ENCODE results near the gene MAPK8IP3.

DNA sequence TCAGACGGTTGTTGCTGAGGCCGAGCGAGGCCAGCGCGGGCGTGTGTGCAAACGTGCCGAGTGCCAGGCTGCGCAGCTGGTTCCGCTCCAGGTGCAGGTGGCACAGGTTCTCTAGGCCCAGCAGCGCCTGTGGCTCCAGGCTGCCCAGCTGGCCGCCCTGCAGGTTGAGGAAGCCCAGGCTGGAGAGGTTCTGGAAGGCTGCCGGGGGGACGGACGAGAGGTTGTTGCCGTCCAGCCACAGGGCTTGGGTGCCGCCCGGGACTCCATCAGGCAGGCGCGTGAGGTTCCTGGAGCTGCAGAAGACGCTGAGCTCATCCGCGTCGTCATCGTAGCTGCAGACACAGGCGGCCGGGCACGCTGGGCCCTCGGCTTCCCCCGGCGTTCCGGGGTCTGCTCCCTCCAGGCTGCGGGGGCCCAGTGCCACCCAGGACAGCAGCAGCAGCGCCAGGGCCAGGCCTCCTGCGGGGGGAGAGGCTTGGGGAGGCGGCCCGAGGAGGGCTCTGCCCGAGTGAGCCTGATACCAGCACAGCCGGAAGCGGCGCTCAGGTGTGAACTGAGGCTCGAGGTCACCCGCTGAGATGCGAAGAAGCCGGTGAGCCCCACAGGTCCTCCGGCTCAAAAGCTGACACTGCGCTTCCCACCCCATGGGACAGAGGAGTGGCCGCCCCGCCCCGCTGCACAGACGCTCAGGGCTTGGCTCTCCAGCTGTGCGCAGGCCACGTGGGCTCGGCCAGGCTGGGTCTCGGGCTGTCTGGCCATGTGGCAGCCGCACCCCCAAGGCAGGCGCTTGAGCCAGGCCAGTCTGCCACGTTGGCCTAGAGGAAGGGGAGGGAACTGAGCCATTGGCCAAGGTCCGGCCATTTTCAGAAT, 86.2 kb downstream of the MAPK8IP3 start:
- TF ChIP-seq, protein P1, sequence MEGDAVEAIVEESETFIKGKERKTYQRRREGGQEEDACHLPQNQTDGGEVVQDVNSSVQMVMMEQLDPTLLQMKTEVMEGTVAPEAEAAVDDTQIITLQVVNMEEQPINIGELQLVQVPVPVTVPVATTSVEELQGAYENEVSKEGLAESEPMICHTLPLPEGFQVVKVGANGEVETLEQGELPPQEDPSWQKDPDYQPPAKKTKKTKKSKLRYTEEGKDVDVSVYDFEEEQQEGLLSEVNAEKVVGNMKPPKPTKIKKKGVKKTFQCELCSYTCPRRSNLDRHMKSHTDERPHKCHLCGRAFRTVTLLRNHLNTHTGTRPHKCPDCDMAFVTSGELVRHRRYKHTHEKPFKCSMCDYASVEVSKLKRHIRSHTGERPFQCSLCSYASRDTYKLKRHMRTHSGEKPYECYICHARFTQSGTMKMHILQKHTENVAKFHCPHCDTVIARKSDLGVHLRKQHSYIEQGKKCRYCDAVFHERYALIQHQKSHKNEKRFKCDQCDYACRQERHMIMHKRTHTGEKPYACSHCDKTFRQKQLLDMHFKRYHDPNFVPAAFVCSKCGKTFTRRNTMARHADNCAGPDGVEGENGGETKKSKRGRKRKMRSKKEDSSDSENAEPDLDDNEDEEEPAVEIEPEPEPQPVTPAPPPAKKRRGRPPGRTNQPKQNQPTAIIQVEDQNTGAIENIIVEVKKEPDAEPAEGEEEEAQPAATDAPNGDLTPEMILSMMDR (IDR thresholded peaks at IDR 0.05): no peak
- TF ChIP-seq POLR2A (IDR thresholded peaks at IDR 0.05): no peak

All from adrenal gland (tissue), 5 donors.